HG03521 (cell line): ENCODE results near the gene CTSO.
"Not testable (repeated sequence)": the region's sequence is repeated elsewhere in the genome, so short reads cannot be mapped to it uniquely, and the experiment has no call there.

Experiments
- ATAC-seq: cut with Tn5 transposase; IDR thresholded peaks from one replicate; pipeline ENCODE4 v1.9.1; 2021; ENCODE audit warnings: mild to moderate bottlenecking, moderate library complexity; ENCODE audit not compliant: unreplicated experiment

CTSO gene

DNA sequence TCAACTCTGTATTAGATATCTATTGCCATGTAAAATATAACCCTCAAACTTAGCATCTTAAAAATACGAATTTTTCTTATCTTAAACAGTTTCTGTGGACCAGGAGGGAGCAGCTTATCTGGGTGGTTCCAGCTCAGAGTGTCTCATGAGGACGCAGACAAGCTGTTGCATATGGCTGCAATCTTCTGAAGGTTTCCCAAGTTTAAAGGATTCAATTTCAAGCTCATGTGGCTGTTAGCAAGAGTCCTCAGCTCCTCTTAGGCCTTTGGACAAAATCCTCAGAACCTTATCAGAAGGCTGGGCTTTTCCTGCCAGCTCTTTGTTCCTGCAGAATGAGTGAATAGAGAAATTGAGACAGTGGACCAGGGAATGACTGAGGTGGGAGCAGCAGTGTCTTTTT is 2.8 kb upstream of the CTSO start:
- no peak for ATAC-seq

DNA sequence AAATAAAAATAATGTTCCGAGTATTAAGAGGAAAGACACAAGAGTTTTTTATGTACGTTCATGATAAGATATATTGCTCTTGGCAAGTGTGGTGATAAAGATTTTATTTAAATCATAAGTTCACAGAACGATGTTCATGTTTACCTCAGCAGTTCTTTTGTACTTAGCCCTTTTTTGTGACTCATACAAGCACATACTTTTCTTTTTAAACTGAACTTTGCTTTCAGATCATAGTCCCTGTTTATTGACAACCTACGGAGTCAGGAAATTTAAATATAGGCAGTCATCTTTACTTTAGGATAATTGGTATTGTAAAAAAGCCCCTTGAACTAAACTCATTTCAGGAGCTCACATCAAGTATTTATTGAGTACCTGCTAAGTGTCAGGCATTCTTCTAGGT is 1.3 kb upstream of the CTSO start:
- no peak for ATAC-seq

DNA sequence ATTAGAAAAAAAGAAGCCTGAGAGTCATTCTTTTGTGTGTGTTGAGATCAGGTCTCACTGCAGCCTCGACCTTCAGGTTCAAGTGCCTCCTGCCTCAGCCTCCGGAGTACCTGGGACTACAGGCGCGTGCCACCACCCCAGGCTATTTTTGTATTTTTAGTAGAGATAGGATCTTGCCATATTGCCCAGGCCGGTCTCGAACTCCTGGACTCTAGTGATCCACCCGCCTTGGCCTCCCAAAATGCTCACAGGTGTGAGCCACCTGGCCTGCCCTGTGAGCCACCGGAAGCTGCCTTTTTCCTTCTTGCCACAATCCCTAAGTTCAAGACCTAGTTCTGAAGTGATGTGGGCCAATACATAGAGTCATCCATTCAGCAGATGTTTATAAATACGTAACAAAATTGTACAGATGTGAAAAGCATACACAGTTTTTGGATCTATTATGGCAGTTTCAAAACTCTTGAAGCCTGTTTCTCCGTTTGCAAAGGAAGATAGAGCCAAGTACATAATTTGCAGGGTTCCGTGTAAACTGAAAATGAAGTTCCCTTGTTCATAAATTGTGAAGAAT is 536 bp upstream of the CTSO start:
- ATAC-seq, result no peak

DNA sequence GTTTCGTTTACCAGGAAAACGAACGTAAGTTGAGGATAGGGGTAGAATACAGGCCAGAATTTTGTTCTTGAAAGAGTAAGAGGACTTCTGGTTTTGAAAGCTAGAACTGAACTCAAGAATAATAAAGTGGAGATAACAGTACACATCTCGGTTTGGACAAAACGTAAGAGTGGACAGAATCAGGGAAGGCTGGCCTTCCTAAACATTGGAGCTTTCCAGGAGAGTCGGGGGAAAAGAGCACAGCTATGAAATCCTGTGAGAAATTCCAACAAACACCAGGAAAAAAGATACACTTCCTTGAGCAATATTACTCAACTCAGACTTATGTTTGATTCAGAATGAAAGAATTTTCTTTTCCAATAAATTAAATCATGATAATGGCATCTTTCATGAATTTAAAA is 1.2 kb downstream of the CTSO start:
- ATAC-seq, result no peak

DNA sequence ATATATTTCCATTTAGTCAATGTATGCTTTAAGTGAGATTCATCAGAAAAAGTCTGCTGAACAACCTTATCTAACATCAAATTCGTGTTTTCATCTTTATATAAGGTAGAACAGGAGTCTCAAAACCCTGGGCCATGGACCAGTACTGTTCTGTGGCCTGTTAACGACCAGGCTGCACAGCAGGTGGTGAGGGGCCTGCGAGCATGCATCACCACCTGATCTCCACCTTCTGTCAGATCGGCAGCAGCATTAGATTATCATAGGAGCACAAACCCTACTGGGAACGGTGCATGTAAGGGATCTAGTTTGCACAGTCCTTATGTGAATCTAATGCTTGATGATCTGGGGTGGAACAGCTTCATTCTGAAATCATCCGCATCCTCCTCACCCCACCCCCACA is 3.2 kb downstream of the CTSO start:
- ATAC-seq, result no peak

DNA sequence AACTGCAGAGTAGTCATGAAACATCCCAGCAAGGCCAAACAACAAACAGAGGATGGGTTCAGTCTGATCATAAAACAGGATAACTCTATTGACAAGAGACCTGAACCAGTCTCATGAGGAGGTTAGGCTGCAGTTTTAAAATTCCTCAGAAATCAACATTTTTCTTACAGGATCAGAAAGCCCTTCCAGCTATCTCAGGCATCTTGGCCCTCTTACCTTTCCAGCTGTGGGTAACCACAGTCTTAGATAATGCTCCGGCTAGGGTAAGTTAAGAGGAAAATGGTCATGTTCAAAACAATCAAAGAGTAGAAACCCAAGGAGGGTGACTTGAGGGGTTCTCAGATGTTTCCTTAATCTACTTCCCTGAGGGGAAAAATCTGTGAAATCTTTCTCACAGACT is 5.1 kb downstream of the CTSO start:
- no peak for ATAC-seq

DNA sequence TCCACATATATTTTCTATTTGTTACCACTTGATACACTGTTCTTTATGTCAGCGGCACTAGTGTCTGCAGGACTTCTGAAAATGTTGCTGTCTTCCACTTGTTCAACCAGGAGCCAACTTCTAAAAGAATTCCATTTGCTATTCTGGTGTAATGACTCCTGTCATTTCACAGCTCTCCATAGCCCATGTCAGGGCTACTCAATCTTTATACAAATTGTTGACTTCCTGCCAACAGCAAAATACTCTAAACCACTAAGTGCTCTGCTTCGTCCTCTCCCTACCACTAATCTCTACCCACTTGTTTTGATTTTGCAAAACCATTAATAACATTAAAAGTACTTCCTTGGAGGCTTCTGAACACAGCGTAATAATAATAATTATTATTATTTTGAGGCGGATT is 7.2 kb downstream of the CTSO start:
- no peak for ATAC-seq

DNA sequence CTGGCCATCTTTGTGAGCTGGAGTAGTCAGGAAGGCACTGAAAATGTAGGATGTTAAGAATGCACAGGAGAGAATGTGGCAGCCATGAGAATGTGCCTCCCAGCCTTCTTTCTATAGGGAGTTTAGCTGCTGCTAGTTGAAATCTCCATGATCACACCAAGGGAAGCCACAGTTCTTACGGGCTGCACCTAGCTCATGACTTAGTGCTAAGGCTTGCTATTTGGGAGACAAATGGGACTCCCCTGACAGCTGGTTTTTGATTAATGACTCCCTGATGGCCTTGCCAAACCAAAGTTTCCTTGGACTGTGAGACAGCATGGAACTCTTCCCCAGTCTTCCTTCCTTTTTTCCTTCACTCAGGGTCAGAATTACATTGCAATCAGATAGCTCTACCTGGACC is 9.2 kb downstream of the CTSO start:
- no peak for ATAC-seq

DNA sequence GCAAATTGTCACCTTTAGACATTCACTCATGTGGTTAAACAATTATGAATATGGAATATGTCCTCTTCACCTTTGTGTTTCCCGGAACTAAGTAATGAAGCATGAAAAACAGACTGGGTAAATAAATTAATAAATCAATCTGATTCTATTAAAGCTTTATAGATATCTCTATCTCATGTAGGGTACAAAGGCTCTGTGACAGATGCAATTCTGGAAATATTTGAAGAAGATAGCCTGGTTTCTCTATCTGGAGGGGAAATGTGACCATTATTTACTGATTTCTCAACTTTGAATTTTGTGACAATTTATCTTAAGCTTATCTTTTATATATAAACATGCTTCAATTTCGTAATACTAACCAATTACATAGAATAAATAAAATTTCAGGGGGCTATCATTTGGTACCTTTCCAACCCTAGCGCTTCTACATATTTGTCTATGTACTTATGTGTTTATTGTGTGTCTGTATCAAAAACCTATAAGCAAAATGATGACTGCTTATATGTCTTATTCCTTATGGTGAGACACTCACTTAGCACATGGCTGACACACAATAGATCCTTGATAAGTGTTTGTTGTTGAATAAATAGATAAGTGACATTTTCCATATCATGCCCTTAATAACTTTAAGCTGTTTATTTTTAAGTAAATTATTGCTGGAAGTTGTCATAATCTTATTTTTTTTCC is 9.9 kb downstream of the CTSO start:
- ATAC-seq, result no peak

DNA sequence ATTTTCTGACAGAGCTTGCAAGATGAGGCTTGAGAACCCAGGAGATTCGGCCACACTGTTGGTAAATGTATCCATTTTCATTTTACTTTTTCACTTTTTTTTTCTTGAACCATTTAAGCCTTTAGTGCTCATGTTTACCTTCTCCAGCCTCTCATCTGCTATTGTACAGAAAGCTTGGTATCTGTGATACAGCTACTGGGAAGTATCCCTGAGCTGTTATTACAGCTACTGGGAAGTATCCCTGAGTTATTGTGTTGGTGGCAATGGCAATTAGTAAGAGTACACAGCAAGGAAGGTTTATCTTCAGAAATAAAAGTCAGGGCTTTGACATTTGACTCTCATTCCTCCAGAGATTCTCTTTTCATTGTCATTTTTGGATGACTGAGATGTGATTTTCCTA is 11.8 kb downstream of the CTSO start:
- no peak for ATAC-seq

DNA sequence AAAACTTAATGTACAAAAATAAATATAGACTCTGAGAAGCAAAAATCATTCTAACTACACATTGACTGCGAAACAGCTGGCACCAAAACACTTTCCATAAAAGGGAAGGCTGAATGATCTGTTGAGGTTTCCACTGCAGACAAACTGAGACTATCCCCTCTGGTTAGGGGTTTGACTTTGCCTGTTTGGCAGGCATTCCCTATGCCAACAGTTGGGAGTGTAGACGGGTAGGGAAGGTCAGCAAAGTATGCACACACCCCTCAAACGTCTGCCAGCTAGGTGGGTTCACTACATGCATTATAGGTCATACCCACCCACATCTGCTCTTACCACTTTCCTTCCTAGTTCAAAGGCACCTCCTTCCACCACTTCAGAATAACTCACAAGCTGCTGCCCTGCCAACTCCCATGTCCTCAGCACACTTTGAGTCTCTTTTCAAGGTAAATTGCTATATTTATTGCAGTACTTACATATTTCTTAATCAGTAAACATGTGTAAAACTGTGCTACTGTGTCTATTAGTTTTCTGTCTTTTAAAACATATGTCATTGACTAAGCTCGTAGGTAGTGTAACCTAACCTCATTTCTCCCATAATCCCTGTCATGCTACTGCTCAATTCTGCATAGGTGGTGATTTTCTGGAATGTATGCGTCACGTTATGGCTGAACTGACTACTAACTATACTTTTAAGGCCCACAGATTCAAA is 12.4 kb downstream of the CTSO start:
- no peak for ATAC-seq

DNA sequence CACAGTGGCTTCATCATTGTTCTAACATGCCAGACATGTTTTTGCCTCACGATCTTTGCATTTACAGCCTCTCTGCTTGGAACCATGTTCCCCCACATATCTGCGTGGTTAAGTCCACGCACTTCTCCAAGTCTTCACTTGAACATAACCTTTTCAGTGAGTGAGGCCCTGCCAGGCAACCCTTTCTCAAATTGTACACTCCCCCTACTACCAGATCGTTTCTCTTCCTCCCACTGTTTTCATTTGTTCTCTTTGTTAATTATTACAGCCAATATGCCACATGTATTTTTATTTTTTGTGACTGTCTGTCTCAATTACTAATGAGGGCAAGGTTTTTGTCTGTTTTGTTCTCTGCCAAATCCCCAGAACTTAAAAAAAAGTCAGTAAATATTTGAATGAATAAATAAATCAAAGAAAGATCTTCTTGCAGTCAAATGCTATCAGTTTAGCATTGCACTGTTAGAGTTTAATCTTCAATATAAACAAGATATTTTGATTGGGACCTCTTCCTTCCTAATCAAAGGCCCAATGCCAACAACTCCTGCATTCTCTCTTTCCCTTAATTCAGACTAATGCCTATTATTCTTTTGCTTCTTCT is 18.2 kb downstream of the CTSO start:
- no peak for ATAC-seq

DNA sequence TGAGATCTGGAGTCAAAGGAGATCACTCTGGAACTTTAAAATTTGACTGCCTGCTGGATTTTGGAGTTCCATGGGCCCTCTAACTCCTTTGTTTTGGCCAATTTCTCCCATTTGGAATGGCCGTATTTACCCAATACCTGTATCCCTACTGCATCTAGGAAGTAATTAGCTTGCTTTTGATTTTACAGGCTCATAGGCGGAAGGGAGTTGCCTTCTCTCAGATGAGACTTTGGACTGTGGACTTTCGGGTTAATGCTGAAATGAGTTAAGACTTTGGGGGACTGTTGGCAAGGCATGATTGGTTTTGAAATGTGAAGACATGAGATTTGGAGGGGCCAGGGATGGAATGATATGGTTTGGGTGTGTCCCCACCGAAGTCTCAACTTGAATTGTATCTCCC is 19.0 kb downstream of the CTSO start:
- ATAC-seq, result not testable (repeated sequence)

DNA sequence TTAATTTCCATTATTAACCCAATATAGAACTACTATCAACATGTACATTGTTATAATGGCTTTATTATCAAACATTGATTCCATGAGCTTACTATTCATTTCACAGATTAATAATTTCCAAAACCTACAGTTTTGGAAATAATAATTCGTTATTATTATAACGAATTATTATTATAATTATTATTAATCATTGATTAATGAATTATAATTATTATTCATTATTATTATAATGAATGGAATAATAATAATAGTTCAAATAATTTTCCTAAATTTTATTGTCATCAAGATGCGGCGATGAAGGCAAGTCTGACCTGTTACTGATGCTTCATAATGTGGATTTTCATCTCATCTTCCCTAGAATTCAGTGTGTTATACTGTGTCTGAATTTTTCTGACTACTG is 22.0 kb downstream of the CTSO start:
- no peak for ATAC-seq

DNA sequence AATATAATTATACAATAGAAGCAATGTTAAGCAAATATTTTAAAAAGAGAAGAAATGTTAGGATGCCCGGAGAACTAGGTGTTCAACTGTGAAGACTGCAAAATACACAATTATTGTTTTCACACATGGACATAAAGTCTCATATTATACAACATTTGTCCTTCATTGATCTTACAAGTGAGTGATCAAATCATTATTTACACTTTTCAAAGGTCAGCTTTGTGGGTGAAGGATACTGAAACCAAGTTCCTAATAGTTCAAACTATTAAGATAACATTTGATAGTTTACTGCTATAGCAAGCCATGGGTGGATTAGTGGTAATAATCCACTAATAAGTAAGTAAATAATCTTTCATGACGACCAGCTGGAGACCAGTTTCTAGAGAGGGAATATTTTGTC is 23.3 kb downstream of the CTSO start:
- no peak for ATAC-seq

DNA sequence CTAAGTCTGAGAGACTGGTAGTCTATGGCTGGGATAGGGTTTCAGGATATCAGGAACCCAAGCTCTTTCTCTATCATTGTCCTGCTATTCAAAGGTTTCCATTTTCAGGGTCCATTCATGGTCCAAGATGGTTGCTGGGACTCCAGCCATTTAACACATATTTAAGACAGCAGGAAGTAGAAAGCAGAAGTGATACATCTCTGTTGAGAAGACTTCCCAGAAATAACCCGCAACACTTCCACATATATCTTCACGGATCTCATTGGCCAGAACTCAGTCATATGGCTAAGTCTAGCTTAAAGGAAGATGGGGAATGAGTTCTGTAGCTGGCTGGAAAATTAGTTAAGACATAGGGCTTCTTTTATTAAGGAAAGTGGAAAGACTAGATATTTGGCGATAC is 23.8 kb downstream of the CTSO start:
- ATAC-seq, result no peak

DNA sequence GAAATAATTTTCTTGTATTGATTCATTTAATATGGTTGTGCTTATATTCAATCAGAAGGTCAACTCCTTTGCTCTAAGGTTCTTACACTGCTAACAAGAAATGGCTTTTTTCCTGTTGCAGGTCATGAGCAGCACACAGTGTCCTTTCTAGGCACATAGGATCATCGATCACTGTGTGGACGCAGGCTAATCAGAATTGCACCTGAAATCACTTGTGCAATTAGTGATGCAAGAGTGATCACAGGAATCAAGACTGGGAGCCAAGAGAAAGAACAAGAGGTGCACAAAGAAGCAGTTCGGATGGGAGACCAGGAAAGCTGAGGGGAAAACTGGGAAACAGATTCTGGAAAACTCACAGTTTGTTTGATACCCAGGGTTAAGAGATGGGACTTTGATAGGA is 29.0 kb downstream of the CTSO start:
- no peak for ATAC-seq

DNA sequence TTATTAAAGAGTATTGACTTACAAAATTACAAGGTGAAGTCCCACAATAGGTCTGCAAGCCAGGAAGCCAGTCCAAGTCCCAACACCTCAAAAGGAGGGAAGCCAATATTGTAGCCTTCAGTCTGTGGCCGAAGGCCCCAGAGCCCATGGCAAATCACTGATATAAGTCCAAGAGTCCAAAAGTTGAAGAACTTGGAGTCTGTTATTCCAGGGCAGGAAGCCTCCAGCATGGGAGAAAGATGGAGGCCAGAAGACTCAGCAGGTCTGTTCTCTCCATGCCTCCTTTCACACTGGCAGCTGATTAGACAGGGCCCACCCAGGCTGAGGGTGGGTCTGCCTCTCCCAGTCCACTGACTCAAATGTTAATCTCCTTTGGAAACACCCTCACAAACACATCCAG is 32.1 kb downstream of the CTSO start:
- no peak for ATAC-seq

DNA sequence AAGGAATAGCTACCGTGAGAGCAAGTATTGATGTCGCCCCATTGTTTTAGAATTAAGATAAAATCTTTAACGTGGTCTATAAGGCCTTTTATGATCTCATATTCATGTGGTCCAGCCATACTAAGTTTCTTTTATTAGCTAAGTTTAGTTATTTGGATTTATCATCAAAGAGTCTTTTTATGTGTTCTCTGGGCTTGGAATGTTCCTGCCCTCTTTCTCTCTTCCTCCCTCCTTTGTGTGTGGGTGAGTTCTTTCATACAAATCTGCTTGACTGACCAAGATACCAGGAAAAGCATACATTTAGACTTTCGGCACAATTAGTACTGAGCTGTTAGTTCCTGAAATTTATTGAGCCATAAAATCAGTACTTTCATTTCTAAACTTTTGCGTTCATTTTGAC is 38.9 kb downstream of the CTSO start:
- no peak for ATAC-seq

DNA sequence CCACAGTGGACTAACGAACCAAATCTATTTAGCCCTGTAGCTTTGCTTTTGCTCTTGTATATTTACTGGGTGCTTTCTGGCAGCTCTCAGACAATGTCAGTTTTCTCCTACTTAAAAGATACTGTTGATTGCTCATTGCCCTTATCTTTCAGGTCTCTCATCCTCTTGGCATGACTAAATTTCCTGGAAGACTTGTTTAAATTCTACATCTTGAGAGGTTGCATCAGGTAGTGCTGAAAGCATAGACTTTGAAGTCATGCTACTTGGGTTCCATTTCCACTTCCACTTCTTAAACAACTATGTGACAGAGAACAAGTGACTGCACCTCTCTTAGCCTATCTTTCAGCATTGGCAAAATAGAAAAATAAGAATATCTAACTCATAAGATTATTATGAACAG is 41.8 kb downstream of the CTSO start:
- no peak for ATAC-seq

DNA sequence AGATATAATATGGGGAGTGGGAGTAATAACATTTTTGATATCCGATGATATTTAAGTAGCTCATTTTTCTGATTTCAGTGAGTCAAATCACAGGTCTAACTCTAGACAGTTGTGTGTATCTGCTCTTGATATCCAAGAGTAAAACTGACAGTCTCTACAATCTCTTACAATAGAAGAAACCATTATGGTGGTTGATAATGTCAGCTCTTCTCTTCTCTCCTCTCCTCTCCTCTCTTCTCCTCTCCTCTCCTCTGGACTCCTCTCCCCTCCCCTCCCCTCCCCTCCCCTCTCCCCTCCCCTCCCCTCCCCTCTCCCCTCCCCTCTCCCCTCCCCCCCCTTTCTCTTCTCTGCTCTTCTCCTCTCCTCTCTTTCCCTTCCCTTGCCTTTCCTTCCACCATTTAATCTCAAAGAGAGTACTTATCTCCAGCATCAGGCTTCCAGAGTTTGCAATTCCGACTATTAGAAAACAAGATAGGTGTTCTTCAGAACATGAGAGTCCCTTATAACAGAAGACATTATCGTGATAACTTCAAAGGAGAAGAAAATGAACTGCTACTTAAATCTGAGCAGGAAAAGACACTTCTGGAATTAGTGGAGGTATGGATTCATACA is 43.9 kb downstream of the CTSO start:
- ATAC-seq, result no peak
